Rectal smooth muscle tissue (tissue), 1 donor: ENCODE measurements around the gene GNAI2.
A peak's percentile ranks its signal among the peaks of the same experiment; 100 is the strongest.

Experiments
- H3K27ac ChIP-seq: one replicate; pipeline ENCODE4 v1.7.0; 2013; ENCODE audit warnings: low read depth, low read length, inconsistent platforms
- H3K27me3 ChIP-seq: one replicate; pipeline ENCODE4 v1.7.0; 2013; ENCODE audit warnings: low read length; ENCODE audit not compliant: control insufficient read depth, insufficient read depth
- H3K36me3 ChIP-seq: one replicate; pipeline ENCODE4 v1.7.0; 2013; ENCODE audit warnings: low read length; ENCODE audit not compliant: control insufficient read depth, insufficient read depth
- H3K4me1 ChIP-seq: one replicate; pipeline ENCODE4 v1.7.0; 2013; ENCODE audit warnings: low read length; ENCODE audit not compliant: control insufficient read depth, insufficient read depth
- H3K4me3 ChIP-seq: one replicate; pipeline ENCODE4 v1.7.0; 2013; ENCODE audit warnings: low read length
- H3K9ac ChIP-seq: one replicate; pipeline ENCODE4 v1.7.0; 2013; ENCODE audit warnings: low read length

Gene GNAI2

DNA sequence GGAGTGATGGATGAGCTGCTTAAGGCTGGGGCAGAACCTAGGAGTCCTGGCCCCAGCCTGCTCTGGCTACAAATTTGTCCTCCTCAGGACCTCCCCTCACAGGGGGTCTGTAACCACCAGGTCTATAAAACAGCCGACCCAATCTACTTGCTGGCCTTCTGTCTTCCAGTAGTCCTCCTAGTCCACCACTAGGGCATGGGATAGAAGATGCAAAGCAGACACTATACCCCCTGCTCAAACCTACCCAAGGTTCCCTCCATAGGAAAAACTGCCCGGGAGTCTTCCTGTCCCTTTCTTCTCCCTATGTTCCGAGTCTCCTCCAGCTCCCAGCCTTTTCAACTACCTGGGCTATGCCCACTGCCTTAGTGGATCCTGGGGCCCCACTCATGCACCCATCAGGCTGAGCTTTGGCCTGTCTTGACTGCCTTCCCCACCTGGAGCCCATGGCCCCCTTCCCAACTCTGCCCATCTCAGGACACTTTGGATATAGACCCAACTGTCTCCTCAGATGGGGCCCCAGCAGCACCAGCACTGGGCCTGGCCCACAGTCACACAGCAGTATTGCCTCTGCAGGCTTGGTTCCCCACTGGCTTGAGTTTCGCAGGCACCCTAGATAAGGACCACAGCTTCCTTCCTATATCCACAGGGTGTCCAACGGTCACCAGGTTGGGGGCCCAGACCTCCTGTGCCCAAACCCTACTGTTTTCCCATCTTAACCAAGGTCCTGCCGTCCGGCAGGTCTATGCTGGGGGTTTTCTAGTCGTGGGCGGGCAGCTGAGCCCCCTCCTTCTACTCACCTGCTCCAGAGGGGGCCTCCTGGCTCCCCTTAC, 62.1 kb downstream of the GNAI2 start:
- no peaks in the 10 kb centered on the region for H3K36me3 ChIP-seq
- peak overlapping the region; percentile 96 for H3K9ac ChIP-seq
- no peaks in the 10 kb centered on the region for H3K27me3 ChIP-seq
- peaks cover 12% of the 10 kb centered on the region for H3K4me1 ChIP-seq
- H3K27ac ChIP-seq = peak overlapping the region; percentile 85
- peak overlapping the region; percentile 79 for H3K4me3 ChIP-seq

DNA sequence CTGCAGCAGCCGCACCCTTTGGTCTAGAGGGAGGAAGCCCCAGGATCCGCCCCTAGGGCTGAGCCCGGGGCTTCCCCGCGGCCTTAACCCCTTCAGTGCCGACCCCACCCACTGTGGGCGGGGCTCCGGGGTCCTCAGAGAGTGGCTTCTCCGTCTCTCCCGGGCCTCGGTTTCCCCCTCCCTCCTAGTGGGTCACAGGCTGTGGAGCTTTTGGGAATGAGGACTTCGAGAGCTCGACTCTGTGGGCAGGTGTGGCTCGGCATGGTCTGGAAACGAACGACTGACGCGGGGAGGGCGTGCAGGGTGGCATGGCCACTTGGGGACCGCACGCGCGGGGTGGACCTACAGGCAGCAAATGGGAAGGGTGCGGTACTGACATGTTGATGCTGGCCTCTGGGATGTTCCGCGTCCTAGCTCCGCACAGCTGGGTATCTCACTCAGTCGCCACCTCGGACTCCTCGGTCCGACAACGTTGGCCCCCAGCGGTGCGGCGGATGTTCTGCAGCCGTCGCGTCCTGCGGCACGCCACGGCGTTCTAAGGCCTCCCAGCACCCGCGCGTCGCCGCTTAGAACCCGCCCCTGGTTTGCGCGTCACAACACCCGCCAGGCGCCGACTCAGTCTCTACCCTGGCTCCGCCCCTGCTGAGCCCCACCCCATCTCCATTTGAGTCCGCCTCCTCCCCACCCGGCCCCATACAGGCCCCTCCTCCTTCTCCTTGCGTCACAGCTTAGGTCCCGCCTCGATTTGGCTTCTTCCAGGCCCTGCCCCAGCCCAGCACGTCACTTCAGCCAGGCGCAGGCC, 63.0 kb downstream of the GNAI2 start, which contains the start of the genes HYAL3 and NAA80:
HYAL3 (minus strand) TSS at position 570 of the 802 bp plus-strand sequence. CDS start 3,803 bp downstream, outside the sequence.
NAA80 (minus strand) TSS at position 570 of the 802 bp plus-strand sequence. CDS start 1,942 bp downstream, outside the sequence.
- H3K9ac ChIP-seq = peak within 1 kb of the TSS; percentile 96
- no peaks in the 10 kb centered on the region for H3K36me3 ChIP-seq
- H3K27ac ChIP-seq = peak within 1 kb of the TSS; percentile 87
- H3K4me1 ChIP-seq = peaks cover 10% of the 10 kb centered on the region
- peak within 1 kb of the TSS; percentile 79 for H3K4me3 ChIP-seq
- H3K27me3 ChIP-seq = no peaks in the 10 kb centered on the region

DNA sequence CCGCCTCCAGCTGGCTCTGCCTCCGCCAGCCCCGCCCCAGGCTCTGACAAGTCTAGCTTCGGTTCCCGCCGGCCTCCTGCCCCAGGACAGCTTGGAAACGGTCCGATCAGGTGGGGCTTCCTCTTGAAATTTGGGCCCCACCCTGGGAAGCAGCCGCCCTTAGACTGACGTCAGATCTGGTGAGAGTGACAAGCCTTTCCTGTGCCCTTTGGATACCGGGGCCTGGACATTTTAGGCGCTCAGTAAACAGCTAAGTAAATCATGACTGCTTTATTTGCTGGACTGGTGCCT, 63.6 kb downstream of the GNAI2 start:
- Histone ChIP-seq H3K4me3 (peak overlapping the region; percentile 76), H3K9ac (peak overlapping the region; percentile 1), H3K4me1 (peaks cover 10% of the 10 kb centered on the region)

DNA sequence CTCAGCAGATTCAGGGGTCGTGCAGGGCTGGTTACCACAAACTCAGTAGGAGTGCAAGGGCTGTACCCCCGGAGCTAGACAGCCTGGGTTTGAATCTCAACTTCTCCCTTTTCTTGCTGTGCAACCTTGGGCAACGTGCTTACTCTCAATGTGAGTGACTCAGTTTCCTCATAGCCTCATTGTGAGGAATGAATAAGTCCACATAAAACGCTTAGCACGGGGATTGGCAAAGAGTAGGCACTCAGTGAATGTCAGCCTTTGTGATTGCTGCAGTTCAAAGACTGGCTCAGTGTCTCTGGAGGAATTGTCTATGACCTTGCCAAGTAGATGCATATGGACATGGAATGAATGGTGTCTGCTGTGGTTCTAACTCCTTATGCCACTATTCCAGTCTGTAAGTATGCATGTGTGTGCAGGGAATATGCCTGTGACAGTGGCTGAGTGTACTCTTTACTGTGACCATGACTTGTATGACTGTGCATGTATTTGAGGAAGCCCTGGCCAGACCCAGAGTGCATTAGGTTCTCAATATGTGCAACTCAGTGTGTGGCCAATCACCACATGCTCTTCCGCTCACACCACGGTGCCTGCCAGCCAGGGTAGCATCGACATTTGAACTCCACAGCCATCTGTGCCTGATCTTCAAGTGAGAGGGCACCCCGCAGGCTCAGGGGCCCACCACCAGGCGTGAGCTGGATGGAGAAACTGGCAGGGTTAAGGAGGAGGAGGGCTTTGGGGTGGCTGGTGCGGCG, 64.1 kb downstream of the GNAI2 start:
- peak overlapping the region; percentile 87 for H3K27ac ChIP-seq
- H3K4me3 ChIP-seq = peak overlapping the region; percentile 76
- no peaks in the 10 kb centered on the region for H3K36me3 ChIP-seq
- H3K27me3 ChIP-seq = no peaks in the 10 kb centered on the region
- peak overlapping the region; percentile 1 for H3K9ac ChIP-seq
- peaks cover 10% of the 10 kb centered on the region for H3K4me1 ChIP-seq

More for the DNA sequence above, 63.6 kb downstream of the GNAI2 start:
- peak overlapping the region; percentile 87 for H3K27ac ChIP-seq
- no peaks in the 10 kb centered on the region for H3K27me3 ChIP-seq
- no peaks in the 10 kb centered on the region for H3K36me3 ChIP-seq

DNA sequence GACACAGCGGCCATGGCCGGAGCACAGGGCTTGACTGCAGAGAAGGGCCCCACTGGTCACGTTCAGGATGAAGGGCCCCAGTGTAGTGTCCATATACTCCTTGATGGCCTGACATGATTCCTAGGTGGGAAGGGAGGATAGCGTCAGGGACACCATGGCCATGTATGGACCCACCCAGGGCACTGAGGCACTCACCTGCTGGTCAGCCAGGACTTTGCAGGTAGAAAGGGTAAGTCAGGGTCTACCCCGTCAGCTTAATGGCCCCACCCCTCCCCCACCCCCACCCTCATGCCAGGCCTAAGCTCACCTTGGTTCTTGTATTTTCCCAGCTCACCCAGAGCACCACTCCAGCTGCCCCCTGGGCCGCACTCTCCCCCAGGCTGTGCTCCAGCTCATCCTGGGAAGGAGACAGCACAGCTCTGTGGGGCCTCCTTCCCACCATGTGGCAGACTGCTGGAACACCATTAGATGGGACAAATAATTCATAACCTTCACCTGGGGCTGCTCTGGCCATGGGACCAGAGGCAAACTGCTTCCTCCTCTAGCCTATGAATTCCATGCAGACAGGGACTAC, 64.8 kb downstream of the GNAI2 start:
- H3K27ac ChIP-seq = peak overlapping the region; percentile 87
- peak overlapping the region; percentile 76 for H3K4me3 ChIP-seq
- H3K27me3 ChIP-seq = no peaks in the 10 kb centered on the region
- H3K36me3 ChIP-seq = no peaks in the 10 kb centered on the region
- no peak overlapping the region for H3K9ac ChIP-seq
- peaks cover 10% of the 10 kb centered on the region for H3K4me1 ChIP-seq

DNA sequence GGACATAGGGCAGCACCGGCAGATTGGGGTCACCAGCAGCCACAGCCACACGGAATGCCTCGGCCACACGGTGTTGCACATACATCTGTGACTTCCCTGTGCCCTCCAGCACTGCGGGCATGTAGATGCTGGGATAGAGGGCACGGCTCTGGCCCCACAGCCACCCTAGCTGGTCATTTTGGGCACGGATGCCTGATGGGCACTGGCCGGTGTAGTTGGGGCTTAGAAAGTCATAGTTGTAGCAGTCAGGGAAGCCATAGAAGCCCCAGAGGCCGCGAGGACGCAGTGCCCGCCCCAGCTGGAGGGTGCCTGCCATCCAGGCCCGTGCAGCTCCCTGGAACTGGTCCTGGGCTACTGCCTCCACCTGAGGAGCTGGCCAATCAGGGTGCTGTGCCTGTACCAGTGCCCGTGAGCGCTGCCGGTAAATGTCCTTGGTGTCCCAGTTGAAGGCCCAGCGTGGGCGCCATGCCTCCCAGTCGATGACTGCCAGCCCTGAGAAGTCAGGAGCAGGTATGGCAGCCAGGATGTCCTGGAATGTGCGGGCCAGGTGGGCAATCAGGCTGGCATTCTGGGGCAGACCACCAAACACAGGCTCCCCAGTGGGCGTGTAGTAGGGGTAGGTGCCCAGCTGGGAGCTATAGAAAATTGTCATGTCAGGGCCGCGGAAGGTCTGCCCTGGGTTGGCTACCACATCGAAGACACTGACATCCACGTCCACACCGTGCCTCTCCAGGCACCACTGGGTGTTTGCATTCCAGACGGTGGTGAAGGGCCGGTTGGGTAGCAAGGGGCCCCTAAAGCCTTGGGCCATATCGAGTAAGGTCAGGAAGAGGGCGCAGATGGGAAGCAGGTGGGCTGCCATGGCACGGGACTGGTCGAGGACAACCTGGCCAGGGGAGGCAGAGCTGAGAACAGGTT, 66.3 kb downstream of the GNAI2 start:
- H3K27ac ChIP-seq = peak overlapping the region; percentile 12
- H3K27me3 ChIP-seq = no peaks in the 10 kb centered on the region
- peaks cover 10% of the 10 kb centered on the region for H3K4me1 ChIP-seq
- H3K36me3 ChIP-seq = no peaks in the 10 kb centered on the region
- no peak overlapping the region for H3K9ac ChIP-seq
- H3K4me3 ChIP-seq = peak overlapping the region; percentile 12

DNA sequence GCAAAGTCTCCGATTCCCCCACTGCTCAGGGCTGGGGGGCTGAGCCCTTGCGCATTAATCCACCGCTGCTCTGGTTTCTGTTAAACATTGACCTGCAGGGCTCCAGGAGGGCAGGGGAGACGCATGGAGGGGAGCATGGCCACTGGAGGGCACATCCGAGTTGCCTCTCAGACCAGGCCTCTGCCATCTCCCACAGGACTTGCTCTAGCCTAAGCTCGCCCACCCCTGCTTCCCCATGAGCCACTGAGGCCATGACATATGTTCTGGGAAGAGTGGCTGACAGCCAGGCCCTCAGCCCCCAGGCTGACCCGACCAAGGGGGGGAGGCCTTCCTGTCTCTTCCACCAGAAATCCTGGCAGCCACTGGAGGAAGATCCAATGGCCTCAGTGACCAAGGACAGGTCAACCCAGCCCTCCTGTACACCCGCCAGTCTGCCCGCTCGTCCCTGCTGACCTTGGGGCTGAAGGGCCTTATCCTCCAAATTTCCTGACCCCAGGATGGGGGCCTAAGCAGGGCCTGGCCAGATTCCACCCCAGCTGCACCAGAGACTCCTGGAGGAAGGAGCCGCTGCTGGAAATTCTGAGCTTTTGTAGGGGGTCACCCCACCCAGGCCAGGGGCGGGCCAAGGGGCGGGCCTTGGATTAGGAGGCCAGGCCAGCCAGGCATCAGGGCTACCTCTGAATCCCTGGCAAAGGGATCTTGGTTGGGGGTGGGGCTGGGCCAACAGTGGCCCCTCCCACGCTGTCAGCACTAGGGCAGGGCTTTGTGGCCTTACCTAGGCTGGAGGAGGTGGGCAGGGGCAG, 67.2 kb downstream of the GNAI2 start, which contains the start of gene HYAL1:
HYAL1 (minus strand) TSS at position 562 of the 803 bp plus-strand sequence. CDS start 618 bp downstream, outside the sequence.
- no peak within 1 kb of the TSS for H3K9ac ChIP-seq
- H3K4me1 ChIP-seq = peaks cover 10% of the 10 kb centered on the region
- H3K27ac ChIP-seq = peak within 1 kb of the TSS; percentile 57
- H3K4me3 ChIP-seq = peak within 1 kb of the TSS; percentile 30
- H3K27me3 ChIP-seq = no peaks in the 10 kb centered on the region
- H3K36me3 ChIP-seq = no peaks in the 10 kb centered on the region

DNA sequence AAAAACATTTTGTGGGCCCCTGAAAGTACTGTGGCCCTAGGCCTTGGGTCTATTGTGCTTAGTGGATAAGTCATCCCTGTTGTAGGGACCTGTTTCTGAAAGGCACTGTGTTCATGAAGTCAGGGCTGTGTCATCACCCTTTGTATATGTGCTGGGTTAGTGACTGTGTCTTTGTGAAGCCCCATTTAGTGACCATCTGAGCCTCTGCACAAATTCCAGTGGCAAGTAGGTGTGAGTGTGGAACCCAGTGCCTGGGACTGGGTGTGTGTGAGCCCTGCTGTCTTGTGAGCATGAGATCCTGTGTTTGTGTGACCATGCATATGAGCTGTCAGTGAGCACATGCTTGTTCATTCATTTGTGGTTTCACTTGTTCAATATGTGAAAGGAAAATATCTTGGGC, 68.6 kb downstream of the GNAI2 start:
- Histone ChIP-seq H3K9ac (no peak overlapping the region), H3K4me1 (peaks cover 3% of the 10 kb centered on the region), H3K27me3 (no peaks in the 10 kb centered on the region)

More for the DNA sequence above, 68.6 kb downstream of the GNAI2 start:
- no peaks in the 10 kb centered on the region for H3K36me3 ChIP-seq
- no peak overlapping the region for H3K4me3 ChIP-seq
- no peak overlapping the region for H3K27ac ChIP-seq
